Lower lobe of right lung (tissue), 2 donors: ENCODE data around the gene PIH1D1. TPM values are rescaled to one million over a fixed set of nuclear protein-coding genes. Genes with fewer than 3 reads are reported as not detected.
A peak's percentile ranks its signal among the peaks of the same experiment; 100 is the strongest.

Source experiments
- ATAC-seq, 2 donors: fragments of 200-7000 bp; cut with Tn5 transposase; one replicate each; pipeline ENCODE4 v1.9.1; 2020 to 2022; ENCODE audit warnings: mild to moderate bottlenecking in 2 of 2, moderate library complexity in 2 of 2
- DNase-seq: peaks from one replicate; pipeline ENCODE4 v3.0.0-alpha.2; 2020
- H3K27ac ChIP-seq: fragments of 200-600 bp; one replicate; pipeline ENCODE4 v1.8.0; 2022
- H3K27me3 ChIP-seq: fragments of 200-600 bp; one replicate; pipeline ENCODE4 v1.8.0; 2022; ENCODE audit warnings: low read depth
- H3K36me3 ChIP-seq: fragments of 200-600 bp; one replicate; pipeline ENCODE4 v1.8.0; 2022; ENCODE audit warnings: mild to moderate bottlenecking
- H3K4me1 ChIP-seq: fragments of 200-600 bp; one replicate; pipeline ENCODE4 v1.8.0; 2022
- H3K4me3 ChIP-seq: fragments of 200-600 bp; one replicate; pipeline ENCODE4 v1.8.0; 2022; ENCODE audit warnings: mild to moderate bottlenecking
- H3K9me3 ChIP-seq: fragments of 200-600 bp; one replicate; pipeline ENCODE4 v1.8.0; 2022
- CTCF ChIP-seq: fragments of 200-600 bp; IDR thresholded peaks from one replicate; pipeline ENCODE4 v1.8.0; 2022; ENCODE audit warnings: antibody characterized with exemption, mild to moderate bottlenecking
- intact Hi-C: fragments of 100-400 bp; cut with DNase I; formaldehyde crosslinking; loops from one replicate; pipeline ENCODE4 v1.11.0; 2022
- total RNA-seq: library from RNA; stranded (reverse); fragmentation: NEBNext Ultra II Directional; extraction: Animal tissue kit (Norgen Biotek cat#: 25700); gene quantifications from one replicate; pipeline ENCODE4 v1.2.1, GENCODE V29; 2021
- donor health status: DM: no; HTN: yes; CAD: no; lungs with severe emphysema.

PIH1D1 gene
- total RNA-seq, 1 donor from 2014 or later: 63.2 TPM

GRCh38 chr19:49435670-49436069 is 15.9 kb downstream of the PIH1D1 start:
- H3K36me3 ChIP-seq: no peaks in the 10 kb centered on the region
- H3K27me3 ChIP-seq: peaks cover 93% of the 10 kb centered on the region
- no peak overlapping the region for H3K4me3 ChIP-seq
- H3K9me3 ChIP-seq: no peaks in the 10 kb centered on the region
- no peak overlapping the region for H3K27ac ChIP-seq
- intact Hi-C loops: no loop called here
- DNase-seq: no peak
- no peaks in the 10 kb centered on the region for H3K4me1 ChIP-seq
- no peak for ATAC-seq
- TF ChIP-seq CTCF: no peak

GRCh38 chr19:49434907-49435583 is 16.6 kb downstream of the PIH1D1 start:
- H3K27ac ChIP-seq: no peak overlapping the region
- intact Hi-C loops: no loop called here
- no peak for ATAC-seq

GRCh38 chr19:49433240-49433901 is 18.2 kb downstream of the PIH1D1 start:
- ATAC-seq (no peak), DNase-seq (no peak)
- Histone ChIP-seq H3K27me3 (peaks cover 90% of the 10 kb centered on the region), H3K4me1 (peaks cover 3% of the 10 kb centered on the region), H3K27ac (no peak overlapping the region), H3K4me3 (no peak overlapping the region), H3K9me3 (no peaks in the 10 kb centered on the region), H3K36me3 (no peaks in the 10 kb centered on the region)
- no peak for TF ChIP-seq CTCF
- intact Hi-C loops: no loop called here

More at GRCh38 chr19:49434907-49435583, 16.6 kb downstream of the PIH1D1 start:
- DNase-seq: no peak
- peaks cover 93% of the 10 kb centered on the region for H3K27me3 ChIP-seq
- H3K4me3 ChIP-seq: no peak overlapping the region
- no peaks in the 10 kb centered on the region for H3K4me1 ChIP-seq
- H3K36me3 ChIP-seq: no peaks in the 10 kb centered on the region
- H3K9me3 ChIP-seq: no peaks in the 10 kb centered on the region
- no peak for TF ChIP-seq CTCF

GRCh38 chr19:49432141-49433073 is 19.2 kb downstream of the PIH1D1 start:
- intact Hi-C loops: no loop called here
- TF ChIP-seq CTCF: no peak
- DNase-seq: no peak
- Histone ChIP-seq H3K27ac (no peak overlapping the region), H3K9me3 (no peaks in the 10 kb centered on the region), H3K27me3 (peaks cover 97% of the 10 kb centered on the region), H3K4me3 (no peak overlapping the region), H3K4me1 (peaks cover 11% of the 10 kb centered on the region), H3K36me3 (no peaks in the 10 kb centered on the region)
- peak; percentile 28 to 39 for ATAC-seq

- Histone ChIP-seq H3K27me3 (peaks cover 97% of the 10 kb centered on the region), H3K36me3 (no peaks in the 10 kb centered on the region), H3K9me3 (no peaks in the 10 kb centered on the region), H3K4me3 (no peak overlapping the region), H3K27ac (no peak overlapping the region), H3K4me1 (peaks cover 11% of the 10 kb centered on the region)
- DNase-seq: no peak
- no peak for ATAC-seq
- intact Hi-C loops: no loop called here
- TF ChIP-seq CTCF: no peak
Observed at GRCh38 chr19:49431330-49431749, 20.3 kb downstream of the PIH1D1 start.
